HEK293T (cell line): ENCODE measurements around the gene ZBTB11.

Experiments used
- ARNT ChIP-seq: fragments of 450-650 bp; IDR thresholded peaks from 2 replicates; pipeline ENCODE4 v1.6.1; 2017; ENCODE audit warnings: mild to moderate bottlenecking
- CTBP1 ChIP-seq: fragments of 450-650 bp; IDR thresholded peaks from 2 replicates; pipeline ENCODE4 v1.6.1; 2016; ENCODE audit warnings: borderline replicate concordance
- FOXA1 ChIP-seq: fragments of 450-650 bp; IDR thresholded peaks from 2 replicates; pipeline ENCODE4 v1.6.1; 2016; ENCODE audit warnings: mild to moderate bottlenecking
- FOXM1 ChIP-seq: fragments of 450-650 bp; IDR thresholded peaks from 2 replicates; pipeline ENCODE4 v1.6.1; 2017; ENCODE audit warnings: mild to moderate bottlenecking, borderline replicate concordance
- NFRKB ChIP-seq: fragments of 450-650 bp; IDR thresholded peaks from 2 replicates; pipeline ENCODE4 v1.6.1; 2016; ENCODE audit warnings: mild to moderate bottlenecking, moderate library complexity
- PKNOX1 ChIP-seq: fragments of 450-650 bp; IDR thresholded peaks from 2 replicates; pipeline ENCODE4 v1.6.1; 2016
- SUZ12 ChIP-seq: fragments of 450-650 bp; IDR thresholded peaks from 2 replicates; pipeline ENCODE4 v1.6.1; 2016; ENCODE audit warnings: mild to moderate bottlenecking
- TARDBP ChIP-seq: fragments of 450-650 bp; IDR thresholded peaks from 2 replicates; pipeline ENCODE4 v1.6.1; 2016

GRCh38 chr3:101656651-101657050, 20.3 kb downstream of the ZBTB11 start:
- TF ChIP-seq ARNT (no peak), NFRKB (no peak), SUZ12 (no peak), PKNOX1 (no peak), TARDBP (no peak), CTBP1 (no peak), FOXA1 (no peak), FOXM1 (no peak)
